Ishikawa (cell line): ENCODE data around the gene AP3S1.

ENCODE experiments used
- CEBPB ChIP-seq: IDR thresholded peaks from 2 replicates; pipeline ENCODE4 v1.6.1; 2012
- CREB1 ChIP-seq: IDR thresholded peaks from 2 replicates; pipeline ENCODE4 v1.6.1; 2012; ENCODE audit warnings: low read depth
- EGR1 ChIP-seq: IDR thresholded peaks from 2 replicates; pipeline ENCODE4 v1.6.1; 2012
- EP300 ChIP-seq: IDR thresholded peaks from 2 replicates; pipeline ENCODE4 v1.6.1; 2012; ENCODE audit warnings: borderline replicate concordance
- FOXM1 ChIP-seq: IDR thresholded peaks from 2 replicates; pipeline ENCODE4 v1.6.1; 2012; ENCODE audit warnings: low read depth, borderline replicate concordance
- MAX ChIP-seq: IDR thresholded peaks from 2 replicates; pipeline ENCODE4 v1.6.1; 2012
- NFIC ChIP-seq: IDR thresholded peaks from 2 replicates; pipeline ENCODE4 v1.6.1; 2012
- RAD21 ChIP-seq: IDR thresholded peaks from 2 replicates; pipeline ENCODE4 v1.6.1; 2012; ENCODE audit warnings: low read depth
- REST ChIP-seq: IDR thresholded peaks from 2 replicates; pipeline ENCODE4 v1.6.1; 2012; ENCODE audit warnings: low read depth, mild to moderate bottlenecking
- TAF1 ChIP-seq: IDR thresholded peaks from 2 replicates; pipeline ENCODE4 v1.6.1; 2012; ENCODE audit warnings: low read depth, mild to moderate bottlenecking
- TCF12 ChIP-seq: IDR thresholded peaks from 2 replicates; pipeline ENCODE4 v1.6.1; 2012; ENCODE audit warnings: low read depth
- TEAD4 ChIP-seq: IDR thresholded peaks from 2 replicates; pipeline ENCODE4 v1.6.1; 2012
- USF1 ChIP-seq: IDR thresholded peaks from 2 replicates; pipeline ENCODE4 v1.6.1; 2012
- YY1 ChIP-seq: IDR thresholded peaks from 2 replicates; pipeline ENCODE4 v1.6.1; 2012; ENCODE audit warnings: low read depth
- ZBTB7A ChIP-seq: IDR thresholded peaks from 2 replicates; pipeline ENCODE4 v1.6.1; 2012; ENCODE audit warnings: low read depth

The AP3S1 gene

GRCh38 chr5:115907177-115907576 lies 65.4 kb downstream of the AP3S1 start:
- TF ChIP-seq FOXM1 = no peak
- TF ChIP-seq NFIC = no peak
- no peak for TF ChIP-seq CREB1
- TF ChIP-seq TCF12 = no peak
- no peak for TF ChIP-seq USF1
- TF ChIP-seq TAF1 = no peak
- TF ChIP-seq CEBPB = no peak
- no peak for TF ChIP-seq TEAD4
- no peak for TF ChIP-seq EGR1
- TF ChIP-seq EP300 = no peak
- no peak for TF ChIP-seq REST
- TF ChIP-seq MAX = no peak
- no peak for TF ChIP-seq YY1
- TF ChIP-seq ZBTB7A = no peak
- no peak for TF ChIP-seq RAD21

- peak; percentile 87 for TF ChIP-seq CEBPB
These were observed 72.1 kb downstream of the AP3S1 start for GRCh38 chr5:115913623-115914400.

- TF ChIP-seq USF1 (no peak), TCF12 (no peak), NFIC (no peak), YY1 (no peak)
These were observed 78.5 kb downstream of the AP3S1 start for GRCh38 chr5:115920171-115920725.

- TF ChIP-seq ZBTB7A (no peak), EGR1 (no peak), USF1 (no peak), YY1 (no peak), RAD21 (no peak), TAF1 (no peak), EP300 (no peak), REST (no peak)
These were observed 89.0 kb downstream of the AP3S1 start for GRCh38 chr5:115930630-115931337.

- no peak for TF ChIP-seq MAX
- no peak for TF ChIP-seq EP300
- TF ChIP-seq TCF12 = no peak
- TF ChIP-seq USF1 = no peak
- no peak for TF ChIP-seq NFIC
- TF ChIP-seq CREB1 = no peak
- no peak for TF ChIP-seq CEBPB
- no peak for TF ChIP-seq TEAD4
- no peak for TF ChIP-seq RAD21
- no peak for TF ChIP-seq YY1
- TF ChIP-seq TAF1 = no peak
- TF ChIP-seq ZBTB7A = no peak
- TF ChIP-seq EGR1 = no peak
- no peak for TF ChIP-seq FOXM1
- TF ChIP-seq REST = no peak
These were observed 91.3 kb downstream of the AP3S1 start for GRCh38 chr5:115932991-115933390.
